NCI-H1092 (cell line): ENCODE data around the gene TNFSF9.
"Not testable (repeated sequence)": the region's sequence is repeated elsewhere in the genome, so short reads cannot be mapped to it uniquely, and the experiment has no call there.

Experiments
- DNase-seq: peaks from one replicate; lab custom pipeline; 2025; lab: John Stamatoyannopoulos, UW

The TNFSF9 gene

DNA sequence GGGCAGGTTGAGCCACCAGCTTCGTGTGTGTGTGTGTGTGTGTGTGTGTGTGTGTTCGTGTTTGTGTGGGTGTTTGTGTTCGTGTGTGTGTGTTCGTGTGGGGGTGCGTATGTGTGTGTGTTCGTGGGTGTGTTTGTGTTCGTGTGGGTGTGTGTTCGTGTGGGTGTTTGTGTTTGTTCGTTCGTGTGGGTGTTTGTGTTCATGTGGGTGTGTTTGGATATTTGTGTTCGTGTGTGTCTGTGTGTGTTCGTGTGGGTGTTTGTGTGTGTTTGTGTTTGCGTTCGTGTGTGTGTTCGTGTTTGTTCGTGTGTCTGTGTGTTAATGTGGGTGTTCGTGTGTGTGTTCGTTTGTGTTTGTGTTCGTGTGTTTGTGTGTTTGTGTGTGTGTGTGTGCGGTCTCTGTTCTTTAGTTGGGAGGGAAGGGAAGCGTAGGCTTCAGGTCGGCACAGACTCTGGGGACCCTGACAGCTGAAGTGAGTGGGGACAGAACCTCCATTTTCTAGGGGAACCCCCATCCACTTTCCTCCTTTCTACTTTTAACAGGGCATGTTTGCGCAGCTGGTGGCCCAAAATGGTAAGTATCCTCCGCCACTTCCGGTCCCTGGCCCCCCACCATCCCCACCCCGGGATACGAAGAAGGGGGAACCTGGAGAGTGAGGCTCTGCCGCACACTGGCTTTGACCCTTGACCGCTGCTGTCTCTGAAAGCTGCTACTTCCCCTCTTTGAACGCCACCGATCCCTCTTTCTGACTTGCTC, 1.6 kb downstream of the TNFSF9 start:
- DNase-seq = no peak

DNA sequence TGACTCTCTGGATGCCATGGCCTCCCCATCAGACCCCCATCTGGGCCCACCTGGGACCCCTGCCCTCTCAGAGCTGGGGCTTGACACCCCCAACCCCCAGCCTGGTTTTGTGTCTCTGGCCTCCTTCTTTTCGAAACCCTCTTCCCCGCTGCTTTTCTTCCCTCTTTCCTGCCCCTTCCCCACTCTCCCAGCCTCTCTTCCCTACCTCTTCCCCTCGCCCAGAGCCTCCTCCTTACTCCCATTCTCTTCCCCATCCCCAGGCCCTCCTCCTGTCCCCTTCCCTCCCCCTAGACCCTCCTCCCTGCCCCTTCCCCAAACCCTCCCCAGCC, 2.1 kb downstream of the TNFSF9 start:
- no peak for DNase-seq

DNA sequence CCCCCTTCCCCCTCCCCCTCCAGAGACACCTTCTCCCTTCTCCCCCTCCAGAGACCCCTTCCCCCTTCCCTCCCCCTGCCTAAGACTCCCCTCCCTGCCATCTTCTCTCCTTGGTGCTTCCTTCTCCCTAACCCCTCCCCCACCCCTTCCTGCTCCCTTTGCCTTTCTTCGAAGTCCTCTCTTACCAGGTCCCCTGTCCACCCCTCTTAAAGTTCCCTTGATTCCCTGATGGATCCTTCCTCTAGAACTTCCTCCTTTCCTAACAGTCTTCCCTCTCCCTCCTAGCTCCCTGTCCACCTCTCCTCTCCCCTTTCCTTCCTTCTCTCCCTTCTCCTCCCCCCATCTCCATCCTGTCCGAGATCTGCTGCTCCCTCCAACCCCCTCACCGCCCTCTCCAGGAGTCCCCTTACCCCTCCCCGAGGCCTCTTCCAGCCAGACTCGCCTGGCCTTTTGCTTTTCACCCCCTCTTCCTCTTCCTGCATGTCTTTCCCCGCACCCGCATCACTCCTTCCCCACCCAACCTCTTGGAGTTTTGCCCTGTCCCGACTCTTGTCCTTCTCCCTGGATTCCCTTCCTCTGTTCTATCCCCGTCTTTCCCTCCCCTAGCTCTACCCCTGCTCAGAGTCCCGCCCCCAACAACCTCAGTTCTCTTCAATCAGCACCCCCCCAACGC, 3.1 kb downstream of the TNFSF9 start:
- DNase-seq = no peak

DNA sequence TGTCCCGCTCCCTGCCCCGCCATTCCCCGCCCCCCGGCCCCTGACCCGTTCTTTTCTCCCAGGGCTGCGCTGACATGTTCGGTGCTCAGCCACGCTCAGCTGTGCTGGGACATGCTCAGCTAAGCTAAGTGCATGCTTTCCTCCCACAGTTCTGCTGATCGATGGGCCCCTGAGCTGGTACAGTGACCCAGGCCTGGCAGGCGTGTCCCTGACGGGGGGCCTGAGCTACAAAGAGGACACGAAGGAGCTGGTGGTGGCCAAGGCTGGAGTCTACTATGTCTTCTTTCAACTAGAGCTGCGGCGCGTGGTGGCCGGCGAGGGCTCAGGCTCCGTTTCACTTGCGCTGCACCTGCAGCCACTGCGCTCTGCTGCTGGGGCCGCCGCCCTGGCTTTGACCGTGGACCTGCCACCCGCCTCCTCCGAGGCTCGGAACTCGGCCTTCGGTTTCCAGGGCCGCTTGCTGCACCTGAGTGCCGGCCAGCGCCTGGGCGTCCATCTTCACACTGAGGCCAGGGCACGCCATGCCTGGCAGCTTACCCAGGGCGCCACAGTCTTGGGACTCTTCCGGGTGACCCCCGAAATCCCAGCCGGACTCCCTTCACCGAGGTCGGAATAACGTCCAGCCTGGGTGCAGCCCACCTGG, 3.7 kb downstream of the TNFSF9 start:
- no peak for DNase-seq

DNA sequence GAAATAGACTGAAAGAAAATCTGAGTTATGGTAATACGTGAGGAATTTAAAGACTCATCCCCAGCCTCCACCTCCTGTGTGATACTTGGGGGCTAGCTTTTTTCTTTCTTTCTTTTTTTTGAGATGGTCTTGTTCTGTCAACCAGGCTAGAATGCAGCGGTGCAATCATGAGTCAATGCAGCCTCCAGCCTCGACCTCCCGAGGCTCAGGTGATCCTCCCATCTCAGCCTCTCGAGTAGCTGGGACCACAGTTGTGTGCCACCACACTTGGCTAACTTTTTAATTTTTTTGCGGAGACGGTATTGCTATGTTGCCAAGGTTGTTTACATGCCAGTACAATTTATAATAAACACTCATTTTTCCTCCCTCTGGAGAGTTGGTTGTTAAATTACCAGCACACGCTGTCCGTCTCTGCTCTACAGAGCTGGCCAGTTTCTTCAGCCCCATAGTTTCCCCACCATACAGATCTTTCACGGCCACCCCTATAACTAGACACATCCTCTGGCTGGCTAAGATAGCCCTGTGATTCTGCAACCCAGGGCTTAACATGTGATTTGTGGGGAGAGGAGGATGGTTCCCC, 4.8 kb downstream of the TNFSF9 start:
- no peak for DNase-seq

DNA sequence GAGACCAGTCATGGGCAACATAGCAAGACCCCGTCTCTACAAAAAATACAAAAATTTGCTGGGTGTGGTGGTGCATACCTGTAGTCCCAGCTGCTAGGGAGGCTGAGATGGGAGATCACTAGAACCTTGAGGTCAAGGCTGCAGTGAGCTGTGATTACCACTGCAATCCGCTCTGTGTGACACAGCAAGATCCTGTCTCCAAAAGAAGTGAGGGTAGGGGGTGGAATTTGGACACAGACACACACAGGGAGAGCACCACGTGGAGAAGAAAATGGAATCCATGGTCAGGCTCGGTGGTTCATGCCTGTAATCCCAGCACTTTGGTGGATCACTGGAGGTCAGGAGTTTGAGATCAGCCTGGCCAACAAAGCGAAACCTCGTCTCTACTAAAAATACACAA, 8.7 kb downstream of the TNFSF9 start:
- DNase-seq = no peak

DNA sequence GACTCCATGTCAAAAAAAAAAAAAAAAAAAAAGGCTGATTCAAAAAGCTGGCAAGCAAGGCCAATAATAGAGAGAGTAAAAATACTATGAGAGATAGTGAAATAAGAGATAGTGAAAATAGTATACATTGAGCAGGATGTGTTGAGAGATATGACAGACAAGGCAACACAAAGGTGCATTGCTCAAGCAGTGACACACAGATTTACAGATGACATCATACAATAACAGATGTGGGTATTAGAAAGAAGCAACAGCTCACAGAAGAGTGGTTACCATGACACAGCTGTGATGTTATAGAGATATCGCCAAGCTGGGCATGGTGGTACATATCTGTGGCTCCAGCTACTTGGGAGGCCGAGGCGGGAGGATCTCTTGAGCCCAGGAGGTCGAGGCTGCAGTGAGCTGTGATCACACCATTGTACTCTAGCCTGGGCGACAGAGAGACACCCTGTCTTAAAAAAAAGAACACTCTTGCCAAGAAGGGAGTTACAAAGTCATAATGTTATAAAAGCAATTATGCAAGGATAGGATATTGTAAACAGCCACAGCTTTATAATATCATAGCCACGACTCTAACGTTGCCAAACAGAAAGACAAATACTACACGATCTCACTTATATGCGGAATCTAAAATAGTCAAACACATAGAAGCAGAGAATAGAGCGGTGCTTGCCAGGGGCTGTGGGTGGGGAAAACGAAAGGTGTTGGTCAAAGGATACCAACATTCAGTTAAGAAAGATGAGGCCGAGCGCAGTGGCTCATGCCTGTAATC, 10.3 kb downstream of the TNFSF9 start:
- no peak for DNase-seq

DNA sequence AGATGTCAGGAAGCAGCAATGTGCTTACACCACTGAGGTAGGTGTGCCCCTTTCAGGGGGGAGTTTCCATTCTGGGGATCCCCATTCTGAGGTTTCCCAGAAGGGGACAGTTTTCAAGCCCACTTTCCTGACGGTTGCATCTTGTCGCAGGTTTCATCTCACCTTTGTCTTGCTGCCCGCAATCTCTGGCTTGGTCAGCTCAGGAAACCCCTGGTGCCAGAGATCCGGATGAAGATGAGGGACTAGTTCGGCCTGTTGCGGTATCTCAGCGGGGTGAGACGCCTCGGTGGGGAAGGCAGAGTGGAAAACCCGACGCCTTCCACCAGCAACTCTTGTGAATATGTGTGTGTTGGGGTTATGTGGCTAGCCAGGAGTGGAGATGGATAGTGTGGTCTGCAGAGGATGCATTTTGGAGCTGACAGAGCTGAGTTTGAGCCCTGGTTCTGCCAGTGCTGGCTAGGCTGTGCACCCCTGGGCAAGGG, 13.1 kb downstream of the TNFSF9 start:
- DNase-seq = no peak

DNA sequence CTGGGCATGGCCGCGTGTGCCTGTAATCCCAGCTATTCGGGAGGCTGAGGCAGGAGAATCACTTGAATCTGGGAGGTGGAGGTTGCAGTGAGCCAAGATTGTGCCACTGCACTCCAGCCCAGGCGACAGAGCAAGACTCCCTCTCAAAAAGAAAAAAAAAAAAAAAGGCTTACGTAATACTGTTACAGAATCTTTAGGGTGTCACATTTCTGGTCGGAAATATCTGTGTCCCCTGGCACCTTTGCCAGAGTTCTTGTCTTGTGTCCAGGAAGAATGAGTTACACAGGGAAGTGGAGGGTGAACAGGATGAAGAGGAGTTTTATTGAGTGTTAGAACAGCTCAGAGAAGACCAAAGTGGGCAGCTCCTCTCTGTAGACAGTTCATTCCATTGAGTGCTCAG, 19.9 kb downstream of the TNFSF9 start:
- not testable (repeated sequence) for DNase-seq

DNA sequence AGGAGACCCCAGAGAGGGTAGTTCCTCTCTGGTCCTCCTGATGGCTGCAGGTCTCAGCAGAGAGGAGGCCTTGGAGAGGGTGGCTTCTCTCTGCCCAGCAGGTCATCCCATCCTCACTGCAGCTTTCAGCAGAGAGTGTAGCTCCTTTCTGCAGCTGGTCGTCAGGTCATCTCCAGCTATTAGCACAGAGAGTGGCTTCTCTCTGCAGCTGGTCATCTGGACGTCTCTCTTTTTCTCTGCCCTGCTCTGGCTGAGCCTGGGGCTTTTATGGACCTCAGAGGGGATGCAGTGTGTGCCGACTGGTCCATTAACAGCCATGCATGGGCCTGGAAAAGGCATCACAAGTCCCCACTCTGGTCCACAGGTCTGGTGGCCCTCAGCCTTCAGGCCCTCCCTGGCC, 20.3 kb downstream of the TNFSF9 start:
- DNase-seq = no peak

DNA sequence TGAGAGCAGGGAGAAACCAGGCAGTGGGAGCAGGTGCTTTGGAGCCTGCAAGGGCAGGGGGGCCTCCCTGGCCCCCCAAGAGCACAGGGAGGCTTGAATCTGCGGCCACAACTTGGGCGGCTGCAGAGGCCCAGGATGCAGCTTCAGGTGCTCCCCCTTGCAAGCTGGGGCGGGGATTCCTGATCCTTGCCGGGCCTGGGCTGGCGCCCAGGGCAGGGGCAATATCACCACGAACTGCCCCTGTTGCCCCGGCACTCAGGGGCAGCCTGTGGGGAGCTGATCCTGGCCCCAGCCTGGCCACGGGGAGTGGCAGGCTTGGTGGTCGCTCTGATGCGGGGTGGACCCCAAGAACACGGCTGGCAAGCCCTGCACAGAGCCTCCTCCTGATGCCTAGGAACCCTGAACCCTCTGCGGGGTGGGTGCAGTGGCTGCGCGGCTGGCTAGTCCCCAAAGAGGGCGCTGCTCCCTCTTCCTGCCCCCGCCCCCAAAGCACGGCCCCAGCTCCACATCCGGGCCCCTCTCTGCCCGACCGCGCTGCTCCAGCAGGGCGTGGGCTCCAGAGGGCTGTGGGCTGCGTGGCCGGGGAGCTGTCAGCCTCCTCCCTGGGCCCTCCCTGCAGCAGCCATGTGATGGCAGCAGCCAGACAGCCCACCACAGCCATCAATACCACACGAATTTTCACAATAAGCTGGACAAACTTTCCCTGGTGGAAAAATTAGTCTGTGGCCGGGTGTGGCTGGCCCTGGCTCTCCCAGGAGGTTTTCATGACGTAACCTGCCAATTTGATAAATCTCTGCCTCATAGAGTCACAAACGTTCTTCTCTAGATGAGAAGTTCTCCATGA, 21.0 kb downstream of the TNFSF9 start:
- no peak for DNase-seq

DNA sequence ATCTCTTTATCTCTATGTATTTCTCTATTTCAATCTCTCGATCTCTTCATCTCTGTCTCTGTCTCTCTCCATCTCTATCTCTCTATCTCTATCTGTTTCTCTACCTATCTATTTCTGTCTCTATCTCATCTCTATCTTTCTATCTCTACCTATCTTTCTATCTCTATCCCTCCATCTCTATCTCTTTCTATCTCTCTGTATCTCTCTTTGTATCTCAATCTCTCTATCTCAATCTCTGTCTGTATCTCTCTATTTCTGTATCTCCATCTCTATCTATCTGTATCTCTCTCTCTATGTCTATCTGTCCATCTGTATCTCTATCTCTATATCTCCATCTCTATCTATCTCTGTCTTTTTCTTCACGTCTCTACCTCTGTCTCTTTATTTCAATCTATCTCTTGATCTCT, 25.2 kb downstream of the TNFSF9 start:
- no peak for DNase-seq

DNA sequence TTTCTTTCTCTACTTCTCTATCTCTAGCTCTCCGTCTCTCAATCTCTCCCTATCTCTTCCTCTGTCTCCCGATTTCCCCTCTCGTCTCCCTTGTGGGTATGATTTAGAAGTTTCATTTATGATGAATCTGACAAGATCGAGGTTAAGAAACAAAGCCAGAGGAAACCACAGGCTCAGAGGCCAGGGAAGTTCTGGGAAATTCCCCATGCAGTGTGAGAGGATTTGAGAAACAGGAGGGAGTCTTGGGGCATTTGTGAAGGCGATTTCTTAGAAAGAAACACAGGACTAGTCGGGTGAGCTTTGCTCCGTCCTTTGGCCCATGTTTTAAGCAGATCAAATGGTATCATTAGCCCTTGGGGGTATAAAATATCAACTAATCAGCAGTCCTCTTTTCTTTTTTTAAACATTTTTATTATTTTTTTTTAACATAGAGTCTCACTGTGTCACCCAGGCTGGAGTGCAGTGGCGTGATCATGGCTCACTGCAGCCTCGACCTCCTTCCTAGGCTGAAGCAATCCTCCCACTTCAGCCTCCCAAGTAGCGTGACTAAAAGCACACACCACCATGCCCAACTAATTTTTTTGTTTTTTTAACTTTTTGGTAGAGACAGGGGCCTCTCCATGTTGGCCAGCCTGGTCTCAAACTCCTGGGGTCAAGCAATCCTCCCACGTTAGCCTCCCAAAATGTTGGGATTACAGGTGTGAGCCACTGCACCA, 25.8 kb downstream of the TNFSF9 start:
- no peak for DNase-seq

DNA sequence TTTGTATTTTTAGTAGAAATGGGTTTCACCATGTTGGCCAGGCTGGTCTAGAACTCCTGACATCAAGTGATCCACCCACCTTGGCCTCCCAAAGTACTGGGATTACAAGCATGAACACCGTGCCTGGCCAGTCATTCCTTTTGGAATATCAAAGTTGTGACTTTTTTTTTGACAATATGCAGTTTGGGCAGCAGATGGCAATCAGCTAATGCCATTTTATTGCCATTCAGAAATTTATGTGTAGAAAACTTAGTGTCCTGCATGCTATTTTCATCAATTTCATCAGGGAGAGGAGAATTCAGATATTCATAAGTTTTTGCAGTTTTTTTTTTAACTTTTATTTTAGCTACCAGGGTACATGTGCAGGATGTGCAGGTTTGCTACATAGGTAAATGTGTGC, 31.6 kb downstream of the TNFSF9 start:
- not testable (repeated sequence) for DNase-seq

DNA sequence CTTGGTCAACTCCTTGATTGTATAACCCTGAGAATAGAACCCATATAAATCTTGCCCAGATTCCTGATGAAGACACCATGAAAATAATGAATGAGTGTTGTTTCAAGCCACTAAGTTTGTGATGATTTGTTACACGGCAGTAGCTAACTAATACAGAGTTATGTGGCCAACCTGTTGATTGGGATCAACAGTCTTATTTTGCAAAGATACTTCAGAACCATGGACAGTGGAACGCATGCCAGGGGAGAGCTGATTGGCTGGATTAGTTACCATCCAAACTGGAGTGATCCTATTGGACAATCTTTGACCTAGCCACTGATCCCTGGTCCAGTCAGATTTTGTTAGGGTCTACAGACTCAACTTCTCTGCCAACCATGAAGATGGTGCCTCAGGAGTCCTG, 33.6 kb downstream of the TNFSF9 start:
- no peak for DNase-seq

DNA sequence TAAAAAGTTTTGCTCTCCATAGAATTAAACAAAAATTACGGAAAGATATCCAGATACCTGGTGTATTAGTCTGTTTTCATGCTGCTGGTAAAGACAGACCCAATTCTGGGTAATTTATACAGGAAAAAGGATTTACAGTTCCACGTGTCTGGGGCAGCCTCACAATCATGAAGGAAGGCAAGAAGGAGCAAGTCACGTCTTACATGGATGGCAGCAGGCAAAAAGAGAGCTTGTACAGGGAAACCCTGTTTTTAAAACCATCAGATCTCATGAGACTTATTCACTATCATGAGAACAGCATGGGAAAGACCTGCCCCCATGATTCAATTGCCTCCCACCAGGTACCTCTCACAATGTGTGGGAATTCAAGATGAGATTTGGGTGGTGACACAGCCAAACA, 35.9 kb downstream of the TNFSF9 start:
- DNase-seq = not testable (repeated sequence)

DNA sequence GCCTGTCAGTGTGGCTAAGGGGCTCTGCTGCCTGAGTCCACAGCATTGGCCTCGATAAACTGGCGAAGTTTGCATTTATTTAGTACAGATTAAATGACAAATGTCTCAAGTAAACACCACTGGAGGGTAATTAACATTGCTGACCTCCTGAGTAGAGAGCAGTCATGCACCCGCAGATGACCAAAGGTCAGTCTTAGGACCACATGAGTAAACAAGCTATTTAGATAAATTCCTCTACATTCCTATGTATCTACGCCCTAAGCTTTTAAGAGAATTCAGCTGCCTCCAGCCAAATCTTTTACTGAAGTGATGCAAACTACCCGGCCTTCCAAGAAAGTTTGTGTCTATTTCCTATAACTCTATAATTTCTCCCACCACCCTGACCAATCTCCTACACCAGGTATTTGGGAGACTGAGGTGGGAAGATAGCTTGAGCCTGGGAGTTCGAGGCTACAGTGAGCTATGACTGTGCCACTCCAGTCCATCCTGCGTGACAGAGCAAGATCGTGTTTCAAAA, 37.2 kb downstream of the TNFSF9 start:
- no peak for DNase-seq

DNA sequence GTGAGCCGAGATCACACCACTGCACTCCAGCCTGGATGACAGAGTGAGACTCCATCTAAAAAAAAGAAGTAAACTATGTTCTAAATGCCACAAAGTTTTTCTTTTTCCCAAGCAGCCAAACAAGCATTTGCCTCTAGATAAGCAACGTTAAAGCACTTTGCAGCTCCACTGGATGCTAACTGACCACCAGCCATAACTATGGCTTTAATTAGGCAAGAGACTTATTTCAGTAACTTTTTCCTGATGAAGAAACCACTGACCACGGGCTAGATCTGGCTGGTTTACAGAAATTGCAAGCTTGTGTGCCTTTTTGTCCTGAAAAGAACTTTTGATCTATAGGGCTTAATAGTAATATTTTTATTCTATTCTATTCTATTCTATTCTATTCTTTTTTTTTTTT, 38.0 kb downstream of the TNFSF9 start:
- DNase-seq = no peak

DNA sequence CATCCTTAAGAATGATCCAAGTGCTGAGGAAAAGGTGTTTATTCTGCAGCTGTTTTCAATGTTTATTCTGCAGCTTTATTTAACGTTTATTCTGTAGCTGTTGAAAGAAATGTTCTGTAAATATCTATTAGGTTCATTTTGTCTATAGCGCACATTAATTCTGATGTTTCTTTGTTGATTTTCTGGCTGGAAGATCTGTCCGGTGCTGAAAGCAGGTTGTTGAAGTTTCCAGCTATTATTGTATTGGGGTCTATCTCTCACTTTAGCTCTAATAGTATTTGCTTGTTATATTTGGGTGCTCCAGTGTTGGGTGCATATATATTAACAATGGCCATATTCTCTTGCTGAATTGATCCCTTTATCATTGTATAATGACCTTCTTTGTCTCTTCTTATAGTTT, 39.9 kb downstream of the TNFSF9 start:
- DNase-seq = no peak

DNA sequence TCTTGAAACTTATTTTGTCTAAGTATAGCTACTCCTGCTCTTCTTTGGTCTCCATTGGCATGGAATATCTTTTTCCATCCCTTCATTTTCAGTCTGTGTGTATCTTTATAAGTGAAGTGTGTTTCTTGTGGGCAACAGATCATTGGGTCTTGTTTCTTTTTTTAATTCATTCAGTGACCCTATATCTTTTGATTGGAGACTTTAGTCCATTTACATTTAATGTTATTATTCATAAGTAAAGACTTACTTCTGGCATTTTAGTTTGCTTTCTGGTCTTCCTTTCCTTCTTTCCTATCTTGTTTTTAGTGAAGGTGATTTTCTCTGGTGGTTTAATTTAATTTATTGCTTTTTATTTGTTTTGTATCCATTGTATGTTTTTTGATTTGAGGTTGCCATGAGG, 40.3 kb downstream of the TNFSF9 start:
- DNase-seq = no peak
